NCI-H510A (cell line): ENCODE measurements around the gene PCDHGA11.
"Not testable (repeated sequence)": the region's sequence is repeated elsewhere in the genome, so short reads cannot be mapped to it uniquely, and the experiment has no call there.

ENCODE experiments used
- DNase-seq: peaks from one replicate; lab custom pipeline; 2025; lab: John Stamatoyannopoulos, UW

PCDHGA11 gene

GRCh38 chr5:141431286-141431685 is 10.4 kb downstream of the PCDHGA11 start:
- no peak for DNase-seq

DNA sequence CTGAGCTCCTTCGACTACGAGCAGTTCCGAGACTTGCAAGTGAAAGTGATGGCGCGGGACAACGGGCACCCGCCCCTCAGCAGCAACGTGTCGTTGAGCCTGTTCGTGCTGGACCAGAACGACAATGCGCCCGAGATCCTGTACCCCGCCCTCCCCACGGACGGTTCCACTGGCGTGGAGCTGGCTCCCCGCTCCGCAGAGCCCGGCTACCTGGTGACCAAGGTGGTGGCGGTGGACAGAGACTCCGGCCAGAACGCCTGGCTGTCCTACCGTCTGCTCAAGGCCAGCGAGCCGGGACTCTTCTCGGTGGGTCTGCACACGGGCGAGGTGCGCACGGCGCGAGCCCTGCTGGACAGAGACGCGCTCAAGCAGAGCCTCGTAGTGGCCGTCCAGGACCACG is 11.5 kb downstream of the PCDHGA11 start:
- not testable (repeated sequence) for DNase-seq

DNA sequence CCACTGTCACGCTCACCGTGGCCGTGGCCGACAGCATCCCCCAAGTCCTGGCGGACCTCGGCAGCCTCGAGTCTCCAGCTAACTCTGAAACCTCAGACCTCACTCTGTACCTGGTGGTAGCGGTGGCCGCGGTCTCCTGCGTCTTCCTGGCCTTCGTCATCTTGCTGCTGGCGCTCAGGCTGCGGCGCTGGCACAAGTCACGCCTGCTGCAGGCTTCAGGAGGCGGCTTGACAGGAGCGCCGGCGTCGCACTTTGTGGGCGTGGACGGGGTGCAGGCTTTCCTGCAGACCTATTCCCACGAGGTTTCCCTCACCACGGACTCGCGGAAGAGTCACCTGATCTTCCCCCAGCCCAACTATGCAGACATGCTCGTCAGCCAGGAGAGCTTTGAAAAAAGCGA is 11.9 kb downstream of the PCDHGA11 start:
- not testable (repeated sequence) for DNase-seq

- no peak for DNase-seq
Observed at GRCh38 chr5:141434006-141434405, 13.2 kb downstream of the PCDHGA11 start.

GRCh38 chr5:141437221-141437620 is 16.4 kb downstream of the PCDHGA11 start:
- no peak for DNase-seq

DNA sequence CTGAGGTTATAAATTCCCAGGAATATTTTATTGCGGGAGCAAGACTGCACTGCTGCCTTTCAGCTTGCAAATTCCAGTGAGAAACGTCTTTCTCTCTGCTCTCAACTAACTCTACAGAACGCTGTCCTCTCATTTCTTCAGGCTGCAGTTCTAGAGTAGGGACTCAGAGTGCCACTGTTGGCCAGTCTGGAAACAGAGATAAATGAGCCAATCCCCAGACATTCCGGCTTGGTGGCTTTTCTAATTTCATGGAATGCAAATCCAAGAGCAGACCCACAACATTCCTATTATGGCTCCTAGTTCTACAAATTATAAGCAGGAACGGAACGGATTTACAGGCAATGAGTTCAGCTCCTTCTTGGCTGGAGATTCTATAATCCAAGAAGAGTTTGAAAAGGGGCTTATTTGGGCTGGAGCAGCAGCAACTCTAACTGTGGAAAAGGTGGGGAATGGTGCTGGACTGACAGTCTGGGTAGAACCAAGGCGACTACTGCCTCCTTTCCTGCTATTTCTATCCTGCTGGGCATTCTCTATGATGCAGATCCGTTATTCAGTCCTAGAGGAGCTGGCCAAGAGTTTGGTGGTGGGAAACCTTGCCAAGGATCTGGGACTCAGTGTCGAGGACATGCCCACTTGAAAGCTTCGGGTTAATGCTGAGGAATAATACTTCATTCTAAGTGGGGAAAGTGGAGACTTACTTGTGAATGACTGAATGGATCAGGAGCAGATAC is 18.7 kb downstream of the PCDHGA11 start:
- no peak for DNase-seq

GRCh38 chr5:141440341-141440740 is 19.5 kb downstream of the PCDHGA11 start:
- no peak for DNase-seq

DNA sequence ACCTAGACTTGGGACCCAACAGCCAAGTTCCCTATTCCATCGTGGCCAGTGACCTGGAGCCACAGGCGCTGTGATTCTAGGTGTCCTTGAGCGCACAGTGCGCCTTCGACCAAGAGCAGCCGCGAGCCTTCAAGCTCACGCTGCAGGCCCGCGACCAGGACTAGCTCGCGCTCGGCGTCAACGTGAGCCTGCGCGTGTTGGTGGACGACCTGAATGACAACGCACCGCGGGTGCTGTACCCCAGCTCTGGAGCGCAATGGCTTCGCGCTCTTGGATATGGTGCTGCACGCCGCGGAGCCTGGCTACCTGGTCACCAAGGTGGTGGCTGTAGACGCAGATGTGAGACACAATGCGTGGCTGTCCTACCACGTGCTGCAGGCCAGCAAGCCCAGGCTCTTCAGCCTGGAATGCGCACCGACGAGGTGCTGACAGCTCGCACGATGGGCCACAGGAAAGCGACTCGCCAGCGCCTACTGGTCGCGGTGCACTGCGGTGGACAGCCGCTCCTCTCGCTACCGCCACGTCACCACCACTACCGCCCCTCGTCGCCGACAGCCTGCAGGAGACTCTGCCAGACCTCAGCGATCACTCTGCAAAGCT is 20.8 kb downstream of the PCDHGA11 start:
- DNase-seq, result no peak

DNA sequence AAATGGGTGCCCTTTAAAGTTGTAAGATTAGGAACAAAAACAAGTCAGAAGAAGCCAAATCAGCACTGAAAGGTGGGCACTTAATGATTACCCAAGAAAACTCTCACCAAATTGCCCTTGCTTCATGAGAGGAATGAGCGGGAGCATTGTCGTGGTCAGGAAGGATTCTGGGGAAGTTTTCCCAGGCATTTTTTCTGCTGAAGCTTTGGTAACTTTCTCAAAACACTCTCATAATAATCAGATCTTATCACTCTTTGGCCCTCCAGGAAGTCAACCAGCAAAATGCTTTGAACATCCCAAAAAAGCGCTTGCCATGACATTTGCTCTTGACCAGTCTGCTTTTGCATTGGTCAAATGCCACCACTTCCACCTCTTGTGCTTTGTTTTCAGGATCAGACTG is 44.5 kb downstream of the PCDHGA11 start:
- no peak for DNase-seq
